IPS DF 4.7 (cell line): ENCODE measurements around the gene TMEM204.
"Not testable (repeated sequence)": the region's sequence is repeated elsewhere in the genome, so short reads cannot be mapped to it uniquely, and the experiment has no call there.

Source experiments
- DNase-seq: peaks from one replicate; pipeline ENCODE4 v3.0.0-alpha.2; 2013; ENCODE audit warnings: low spot score; ENCODE audit errors: extremely low read depth

The TMEM204 gene

GRCh38 chr16:1592446-1592845 is 59.0 kb downstream of the TMEM204 start:
- DNase-seq: no peak

GRCh38 chr16:1595511-1595910 is 62.0 kb downstream of the TMEM204 start:
- DNase-seq: not testable (repeated sequence)

- DNase-seq: no peak
Measured at GRCh38 chr16:1596516-1596915, 63.0 kb downstream of the TMEM204 start.

GRCh38 chr16:1597154-1597553 is 63.7 kb downstream of the TMEM204 start:
- DNase-seq: no peak

- DNase-seq: no peak
Measured at GRCh38 chr16:1601031-1601430, 67.6 kb downstream of the TMEM204 start.

- no peak for DNase-seq
Measured at GRCh38 chr16:1601489-1601888, 68.0 kb downstream of the TMEM204 start.

- DNase-seq: no peak
Measured at GRCh38 chr16:1602285-1602684, 68.8 kb downstream of the TMEM204 start.
